GM18907 (cell line): Measurements from ENCODE around the gene ARL5C.
"Not testable (repeated sequence)": the region's sequence is repeated elsewhere in the genome, so short reads cannot be mapped to it uniquely, and the experiment has no call there.

Experiments
- ATAC-seq: cut with Tn5 transposase; IDR thresholded peaks from one replicate; pipeline ENCODE4 v1.9.1; 2021; ENCODE audit warnings: mild to moderate bottlenecking, moderate library complexity; ENCODE audit not compliant: unreplicated experiment

ARL5C gene

GRCh38 chr17:39141915-39142664, 23.9 kb downstream of the ARL5C start:
- ATAC-seq: no peak

GRCh38 chr17:39141294-39141693, 24.7 kb downstream of the ARL5C start:
- no peak for ATAC-seq

- ATAC-seq: no peak
Observed at GRCh38 chr17:39139561-39139960, 26.4 kb downstream of the ARL5C start.

GRCh38 chr17:39139161-39139511, 26.8 kb downstream of the ARL5C start:
- ATAC-seq: no peak

- no peak for ATAC-seq
Observed at GRCh38 chr17:39138431-39139160, 27.4 kb downstream of the ARL5C start.

- no peak for ATAC-seq
Observed at GRCh38 chr17:39134878-39135277, 31.1 kb downstream of the ARL5C start.

GRCh38 chr17:39132192-39132610, 33.8 kb downstream of the ARL5C start:
- ATAC-seq: no peak

- no peak for ATAC-seq
Observed at GRCh38 chr17:39131616-39132015, 34.3 kb downstream of the ARL5C start.

GRCh38 chr17:39130205-39130604, 35.8 kb downstream of the ARL5C start:
- no peak for ATAC-seq

GRCh38 chr17:39129544-39129943, 36.4 kb downstream of the ARL5C start:
- not testable (repeated sequence) for ATAC-seq

- no peak for ATAC-seq
Observed at GRCh38 chr17:39126436-39126835, 39.5 kb downstream of the ARL5C start.

- ATAC-seq: no peak
Observed at GRCh38 chr17:39125143-39125875, 40.7 kb downstream of the ARL5C start.

- ATAC-seq: no peak
Observed at GRCh38 chr17:39123627-39124026, 42.3 kb downstream of the ARL5C start.

- ATAC-seq: no peak
Observed at GRCh38 chr17:39122991-39123390, 43.0 kb downstream of the ARL5C start.

- not testable (repeated sequence) for ATAC-seq
Observed at GRCh38 chr17:39121919-39122318, 44.0 kb downstream of the ARL5C start.

- ATAC-seq: peak; percentile 70
Observed at GRCh38 chr17:39118674-39119419, 47.1 kb downstream of the ARL5C start.

- ATAC-seq: no peak
Observed at GRCh38 chr17:39116224-39116623, 49.7 kb downstream of the ARL5C start.

- ATAC-seq: no peak
Observed at GRCh38 chr17:39115135-39115534, 50.8 kb downstream of the ARL5C start.

GRCh38 chr17:39114723-39115122, 51.2 kb downstream of the ARL5C start:
- no peak for ATAC-seq

- ATAC-seq: no peak
Observed at GRCh38 chr17:39113871-39114270, 52.1 kb downstream of the ARL5C start.
